Activated CD4-positive, CD25-positive, alpha-beta regulatory T cell treated with anti-CD3 and anti-CD28 coated beads, Interleukin-2, amount 50 U/mL, for 24 hours (primary cell): ENCODE results near the gene AKR1E2.
A peak's percentile ranks its signal among the peaks of the same experiment; 100 is the strongest.

Experiments
- ATAC-seq, 2 donors: fragments of 150-1000 bp; cut with Tn5 transposase; one replicate each; pipeline ENCODE4 v1.10.0; 2021; ENCODE audit warnings: mild to moderate bottlenecking in 1 of 2, moderate library complexity in 1 of 2

The AKR1E2 gene

DNA sequence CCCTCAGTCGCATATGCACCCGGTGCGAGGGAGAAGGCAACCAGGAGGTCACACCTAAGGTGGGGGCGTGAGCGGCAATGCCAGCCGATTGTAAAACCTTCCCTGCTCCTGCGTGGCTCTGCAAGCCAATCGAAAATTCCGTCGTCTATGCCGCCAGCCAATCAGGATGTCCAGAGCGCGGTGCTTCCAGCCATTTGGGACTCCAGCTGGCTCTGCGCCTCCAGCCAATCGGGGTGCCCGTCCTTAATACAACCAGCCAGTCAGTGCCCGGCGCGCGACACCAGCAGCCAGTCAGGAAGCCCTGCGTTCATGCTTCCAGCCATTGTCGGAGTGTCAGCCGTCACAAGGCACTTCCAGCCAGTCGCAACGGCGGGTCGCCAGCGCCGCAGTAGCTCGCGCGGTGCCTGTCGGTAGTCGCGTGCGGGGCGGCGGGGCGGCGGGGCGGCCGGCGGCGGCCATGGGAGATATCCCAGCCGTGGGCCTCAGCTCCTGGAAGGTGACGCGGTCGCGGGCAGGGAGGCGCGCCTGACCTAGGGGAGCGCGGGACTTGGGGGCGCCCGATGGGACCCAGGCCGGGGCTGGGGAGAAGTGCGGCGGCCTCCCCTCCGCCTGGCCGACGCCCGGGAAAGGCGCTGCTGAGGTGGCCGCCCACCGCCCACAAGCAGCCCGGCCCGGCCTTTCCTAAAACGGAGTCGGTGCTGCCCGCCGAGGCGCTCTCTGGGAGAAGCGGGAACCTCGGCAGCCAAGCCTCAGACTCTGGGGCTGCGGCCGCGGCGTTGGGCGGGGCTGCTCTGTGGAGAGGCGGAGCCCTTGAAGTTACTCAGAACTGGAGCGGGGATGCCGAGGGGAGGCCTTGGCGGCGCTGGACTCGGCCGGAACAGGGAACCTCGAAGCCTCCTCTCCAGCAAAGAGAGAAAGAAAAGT is at the start of gene AKR1E2:
AKR1E2 (plus strand) TSS at position 340 of the 924 bp plus-strand sequence; CDS start at position 458, 118 bp downstream.
- peak; percentile 87 to 93 for ATAC-seq

DNA sequence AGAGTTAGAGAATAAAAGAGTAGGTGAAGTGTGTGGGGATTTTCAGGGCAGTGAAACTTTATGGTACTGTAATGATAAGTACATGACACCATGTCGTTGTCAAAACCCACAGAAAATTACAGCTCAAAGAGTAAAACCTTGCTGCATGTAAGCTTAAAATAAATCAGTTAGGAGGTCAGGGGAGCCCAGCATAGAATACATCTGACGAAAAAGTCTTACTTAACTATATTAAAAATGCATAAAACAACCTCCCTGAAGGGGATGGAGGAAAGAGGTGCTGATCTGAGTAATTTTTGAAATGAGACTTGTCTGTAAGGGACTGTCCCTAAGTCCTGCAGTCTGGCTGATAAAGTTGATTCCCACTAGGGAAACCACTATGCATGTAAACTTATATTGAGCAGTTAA is 49.8 kb upstream of the AKR1E2 start:
- ATAC-seq = peak; percentile 72 to 74

GRCh38 chr10:4778761-4779160 is 47.2 kb upstream of the AKR1E2 start:
- no peak for ATAC-seq

DNA sequence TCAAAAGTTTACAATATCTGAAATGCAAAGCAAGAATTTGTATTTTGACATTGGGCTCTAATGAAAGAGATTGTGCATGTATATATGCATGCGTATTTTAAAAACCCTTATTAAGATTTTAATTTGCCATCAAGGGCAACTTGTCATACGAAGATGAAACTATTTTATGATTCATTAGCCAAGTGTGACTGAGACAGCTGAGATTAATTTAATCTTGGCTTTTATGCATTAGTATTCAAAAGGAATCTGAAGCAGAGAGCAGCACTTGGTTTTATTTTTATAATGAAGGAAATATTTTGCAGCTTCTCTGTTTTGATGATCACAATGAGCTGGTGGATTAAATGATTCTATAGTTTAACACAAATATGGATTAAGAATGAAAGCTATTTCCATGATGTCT is 45.9 kb upstream of the AKR1E2 start:
- no peak for ATAC-seq

DNA sequence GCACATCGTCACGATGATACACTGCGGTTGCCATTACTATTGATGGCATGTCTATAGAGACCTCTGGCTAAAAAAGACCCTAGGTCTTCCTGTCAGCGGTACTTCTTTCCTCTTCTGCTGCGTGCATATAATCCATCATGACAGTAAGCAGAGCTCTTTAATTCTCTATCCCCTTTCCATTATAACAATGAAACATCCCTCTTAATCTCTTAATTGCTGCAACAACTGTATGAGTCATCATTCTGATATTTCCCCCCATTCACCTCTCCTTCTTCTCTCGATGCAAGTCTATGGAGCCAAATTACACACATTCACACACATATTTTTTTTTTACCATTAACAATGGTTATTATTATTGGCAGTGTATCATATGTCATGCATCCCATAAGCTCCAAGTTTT is 45.2 kb upstream of the AKR1E2 start:
- no peak for ATAC-seq

- no peak for ATAC-seq
Observed at GRCh38 chr10:4781955-4782354, 44.1 kb upstream of the AKR1E2 start.

GRCh38 chr10:4784667-4785333 is 41.2 kb upstream of the AKR1E2 start:
- no peak for ATAC-seq

- ATAC-seq = no peak
Observed at GRCh38 chr10:4786043-4786839, 39.8 kb upstream of the AKR1E2 start.

DNA sequence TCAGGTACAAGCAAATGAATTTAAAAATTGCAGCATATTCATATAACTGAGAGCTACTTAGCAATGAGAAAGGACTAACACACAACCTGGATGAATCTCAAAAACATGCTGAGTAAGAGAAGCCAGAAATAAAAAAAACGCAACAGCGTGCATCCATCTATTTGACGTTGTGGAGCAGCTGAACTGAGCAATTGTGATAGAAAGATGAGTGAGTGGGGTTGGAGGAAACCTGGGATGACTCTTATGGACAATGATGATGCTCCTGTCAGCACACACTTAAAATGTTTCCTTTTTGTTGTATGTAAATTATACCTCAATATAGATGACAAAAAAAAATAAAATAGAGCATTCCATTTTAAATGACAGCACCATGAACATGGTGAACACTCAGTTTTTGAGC is 36.0 kb upstream of the AKR1E2 start:
- no peak for ATAC-seq

- ATAC-seq = no peak
Observed at GRCh38 chr10:4790922-4791321, 35.1 kb upstream of the AKR1E2 start.

DNA sequence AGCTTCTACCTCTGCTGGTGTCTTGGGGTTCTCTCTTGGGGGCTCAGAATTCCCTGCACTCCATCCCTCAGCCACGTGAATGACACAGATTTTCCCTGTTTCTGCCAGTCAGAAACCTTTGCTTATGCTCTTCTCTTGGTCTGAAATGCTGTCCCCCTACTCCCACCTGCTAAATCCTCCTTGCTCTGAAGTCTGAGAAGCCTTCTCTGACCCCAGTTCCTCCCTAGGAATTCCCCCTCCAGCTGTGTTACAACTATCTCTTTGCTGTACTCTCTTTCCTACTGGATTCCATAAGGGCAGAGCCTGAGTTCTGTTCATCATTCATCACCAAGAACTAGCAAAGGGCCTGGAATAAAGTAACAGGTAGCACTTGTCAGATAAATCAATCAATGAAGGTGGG is 33.6 kb upstream of the AKR1E2 start:
- no peak for ATAC-seq

DNA sequence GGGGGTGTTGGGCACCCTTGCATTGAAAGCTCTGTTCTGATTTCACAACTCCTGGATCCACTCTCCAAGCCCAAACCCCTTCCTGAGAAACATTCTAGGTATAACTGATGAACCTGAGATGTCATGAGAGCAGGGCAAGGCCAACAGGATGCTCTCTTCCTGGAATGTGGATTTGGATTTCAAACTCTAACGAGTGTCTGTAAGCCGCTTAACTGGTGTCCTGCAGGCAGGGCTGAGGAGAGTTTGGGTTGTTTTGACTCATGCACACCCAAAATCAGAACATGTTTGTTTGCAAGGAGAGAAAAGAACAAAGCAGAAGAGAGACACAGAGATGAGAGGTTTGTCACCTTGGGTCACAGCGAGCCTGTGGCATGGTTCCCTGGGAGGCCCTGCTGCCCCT is 24.6 kb upstream of the AKR1E2 start:
- ATAC-seq = no peak

GRCh38 chr10:4802711-4803487 is 23.1 kb upstream of the AKR1E2 start:
- ATAC-seq = no peak

DNA sequence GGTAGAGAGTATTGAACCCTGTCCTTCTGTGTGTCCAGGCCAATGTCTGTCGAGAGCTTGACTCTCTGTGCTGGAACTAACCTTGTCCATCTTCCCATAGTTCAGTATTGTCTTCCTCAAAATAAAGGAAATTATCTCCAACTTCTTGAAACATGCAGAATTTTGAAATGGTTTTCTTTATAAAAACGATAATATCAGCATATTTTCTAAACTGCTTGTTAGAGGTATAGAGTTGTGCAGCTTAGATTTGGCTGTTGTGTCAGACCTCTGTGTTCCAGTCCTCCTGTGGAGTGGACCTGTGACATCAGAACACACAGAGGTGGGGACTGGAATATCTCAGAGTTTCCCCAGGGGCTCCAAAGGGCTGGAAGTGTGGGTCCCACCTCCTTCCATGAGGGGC is 22.2 kb upstream of the AKR1E2 start:
- ATAC-seq = no peak

GRCh38 chr10:4804465-4804864 is 21.5 kb upstream of the AKR1E2 start:
- ATAC-seq = no peak

GRCh38 chr10:4806534-4806933 is 19.5 kb upstream of the AKR1E2 start:
- ATAC-seq = no peak

GRCh38 chr10:4807761-4808507 is 18.1 kb upstream of the AKR1E2 start:
- ATAC-seq = no peak

- ATAC-seq = no peak
Observed at GRCh38 chr10:4809156-4809555, 16.9 kb upstream of the AKR1E2 start.

GRCh38 chr10:4810092-4810491 is 15.9 kb upstream of the AKR1E2 start:
- ATAC-seq = no peak

DNA sequence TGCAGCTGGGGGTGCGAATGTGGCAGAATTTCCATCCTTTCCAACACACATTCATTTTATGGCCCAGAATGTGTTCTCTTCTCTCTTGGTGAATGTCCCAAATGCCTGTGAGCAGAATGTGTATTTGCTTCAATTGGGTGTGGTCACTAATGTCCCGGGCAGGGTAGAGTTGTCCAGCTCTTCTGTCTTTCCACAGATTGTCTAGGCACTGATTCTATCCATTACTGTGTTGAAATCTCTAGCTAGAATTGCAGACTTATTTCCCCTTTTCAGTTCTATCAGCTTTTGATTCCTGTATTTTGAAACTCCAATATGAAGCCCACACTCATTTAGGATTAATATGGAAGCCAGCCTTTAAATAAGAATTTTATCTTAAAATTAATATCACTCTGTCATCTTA is 14.0 kb upstream of the AKR1E2 start:
- no peak for ATAC-seq

DNA sequence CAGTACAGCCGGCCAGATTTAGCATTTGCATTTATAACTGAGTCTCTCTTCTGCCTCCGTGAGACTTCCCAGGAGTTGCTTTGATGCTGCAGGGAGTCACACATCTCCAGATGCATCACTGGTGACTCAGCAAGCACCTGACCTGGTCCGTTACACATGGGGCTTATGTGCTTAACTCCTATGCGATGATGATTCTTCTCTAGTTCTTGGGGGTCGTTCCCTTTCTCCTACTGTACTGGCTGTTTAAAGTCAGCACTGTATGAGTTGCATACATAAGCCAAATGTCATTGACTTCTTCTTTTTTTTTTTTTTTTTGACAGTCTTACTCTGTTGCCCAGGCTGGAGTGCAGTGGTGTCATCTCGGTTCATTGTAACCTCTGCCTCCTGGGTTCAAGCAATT is 13.0 kb upstream of the AKR1E2 start:
- peak in 1 of 2 donors; percentile 55 for ATAC-seq

GRCh38 chr10:4813496-4813895 is 12.5 kb upstream of the AKR1E2 start:
- ATAC-seq = no peak
